HG02885 (cell line): ENCODE measurements around the gene TNS2.
"Not testable (repeated sequence)": the region's sequence is repeated elsewhere in the genome, so short reads cannot be mapped to it uniquely, and the experiment has no call there.

ENCODE experiments used
- ATAC-seq: cut with Tn5 transposase; IDR thresholded peaks from one replicate; pipeline ENCODE4 v1.9.1; 2021; ENCODE audit warnings: mild to moderate bottlenecking; ENCODE audit not compliant: unreplicated experiment, poor library complexity

TNS2 gene

DNA sequence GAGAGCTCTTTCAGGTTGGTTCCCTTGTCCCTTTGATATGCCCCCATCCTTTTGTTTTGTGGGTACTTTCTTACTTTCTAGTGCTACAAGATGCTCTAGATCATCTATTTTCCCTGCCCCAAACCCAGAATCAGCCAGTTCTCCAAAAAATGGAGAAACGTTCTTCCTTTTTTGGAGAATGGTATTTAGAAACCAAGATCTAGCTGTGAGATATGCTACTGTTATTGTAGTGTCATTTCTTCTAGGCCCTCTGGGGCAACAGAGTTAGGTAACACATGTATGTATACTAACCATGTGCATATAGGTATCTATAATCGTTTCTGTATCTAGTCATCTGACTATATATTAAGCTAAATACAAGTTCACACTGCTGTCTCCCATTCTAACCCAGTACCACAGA, 40.7 kb downstream of the TNS2 start:
- no peak for ATAC-seq

GRCh38 chr12:53091756-53092155, 41.9 kb downstream of the TNS2 start:
- ATAC-seq = no peak

DNA sequence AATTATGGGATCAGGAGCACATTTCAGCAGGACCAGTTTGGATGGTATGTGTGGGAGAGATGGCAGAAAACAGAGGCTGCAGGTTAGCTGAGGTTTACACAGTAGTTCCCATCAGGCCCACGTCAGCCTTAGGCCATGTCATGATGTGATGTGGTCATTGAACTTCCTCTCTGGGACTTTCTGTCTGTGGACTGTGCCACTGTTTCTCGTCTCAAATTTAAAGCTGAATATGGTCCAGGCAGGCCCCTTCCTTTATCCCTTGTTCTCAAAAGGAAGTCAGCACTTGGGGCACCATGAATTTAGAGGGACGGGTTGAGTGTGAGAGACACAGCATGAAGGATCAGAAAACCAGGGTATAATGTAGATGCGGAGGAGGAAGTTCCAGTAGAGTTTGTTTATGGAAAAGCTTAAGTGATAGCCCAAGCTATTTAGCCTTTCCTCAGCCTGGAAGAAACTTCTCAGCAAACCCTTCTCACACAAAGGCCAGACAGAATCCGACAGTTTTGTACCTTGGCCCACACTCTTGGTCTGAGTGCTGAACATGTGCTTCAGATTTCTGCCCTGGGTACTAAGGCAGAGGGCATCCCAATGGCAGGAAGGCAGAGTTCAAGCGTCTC, 44.0 kb downstream of the TNS2 start:
- ATAC-seq = no peak

- ATAC-seq = no peak
These were observed 44.5 kb downstream of the TNS2 start for GRCh38 chr12:53094394-53094787.

- not testable (repeated sequence) for ATAC-seq
These were observed 45.1 kb downstream of the TNS2 start for GRCh38 chr12:53094796-53095595.

DNA sequence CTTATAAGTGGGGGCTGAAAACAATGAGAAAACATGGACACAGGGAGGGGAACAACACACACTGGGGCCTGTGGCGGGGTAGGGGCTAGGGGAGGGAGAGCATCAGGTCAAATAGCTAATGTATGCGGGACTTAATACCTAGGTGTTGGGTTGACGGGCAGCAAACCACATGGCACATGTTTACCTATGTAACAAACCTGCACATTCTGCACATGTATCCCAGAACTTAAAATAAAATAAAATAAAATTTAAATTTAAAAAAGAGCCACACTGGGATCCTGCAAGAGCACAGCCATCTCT, 45.7 kb downstream of the TNS2 start:
- ATAC-seq = not testable (repeated sequence)

GRCh38 chr12:53096089-53096741, 46.4 kb downstream of the TNS2 start:
- no peak for ATAC-seq

DNA sequence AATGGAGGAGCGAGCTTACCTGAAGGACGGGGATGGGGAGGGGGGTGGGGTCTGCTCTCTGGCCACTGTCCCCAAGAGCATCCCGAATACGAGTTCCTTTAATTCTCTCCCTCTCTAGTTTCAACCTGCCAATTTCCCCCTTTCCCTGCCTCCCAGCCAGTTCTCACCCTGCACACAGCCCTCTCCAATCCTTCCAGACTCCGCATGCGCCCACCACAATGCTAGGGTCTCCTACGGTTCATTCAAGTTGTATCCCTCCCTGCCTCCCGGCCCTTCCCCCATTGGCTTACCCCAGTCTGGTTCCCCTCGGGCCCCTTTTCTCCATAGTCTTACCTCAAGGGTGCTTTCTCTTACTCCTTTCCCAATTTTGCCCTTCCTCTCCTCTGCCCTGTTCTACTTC, 46.9 kb downstream of the TNS2 start:
- ATAC-seq = no peak

DNA sequence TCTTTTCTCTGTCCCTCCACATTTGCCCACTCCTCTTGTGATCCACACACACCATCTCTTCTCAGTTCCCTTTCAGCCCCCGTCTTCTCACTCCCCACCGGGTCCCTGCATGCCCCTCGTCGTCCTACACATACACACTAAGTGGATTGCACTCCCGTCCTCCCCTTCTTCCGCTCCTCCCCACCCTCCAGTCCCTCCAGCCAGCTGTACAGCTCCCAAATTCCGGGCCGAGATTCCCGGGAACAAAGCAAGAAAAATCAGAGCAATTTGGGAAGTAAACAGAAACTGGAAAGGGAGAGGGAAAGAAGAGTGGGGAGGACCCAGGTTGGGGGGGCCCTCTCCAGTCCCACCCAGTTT, 47.3 kb downstream of the TNS2 start:
- ATAC-seq = no peak

GRCh38 chr12:53097564-53098353, 47.9 kb downstream of the TNS2 start, which contains the start of gene IGFBP6:
TSS of gene IGFBP6 (plus strand) at chr12:53097667. CDS start at chr12:53097718, 51 bp downstream.
- ATAC-seq = no peak

DNA sequence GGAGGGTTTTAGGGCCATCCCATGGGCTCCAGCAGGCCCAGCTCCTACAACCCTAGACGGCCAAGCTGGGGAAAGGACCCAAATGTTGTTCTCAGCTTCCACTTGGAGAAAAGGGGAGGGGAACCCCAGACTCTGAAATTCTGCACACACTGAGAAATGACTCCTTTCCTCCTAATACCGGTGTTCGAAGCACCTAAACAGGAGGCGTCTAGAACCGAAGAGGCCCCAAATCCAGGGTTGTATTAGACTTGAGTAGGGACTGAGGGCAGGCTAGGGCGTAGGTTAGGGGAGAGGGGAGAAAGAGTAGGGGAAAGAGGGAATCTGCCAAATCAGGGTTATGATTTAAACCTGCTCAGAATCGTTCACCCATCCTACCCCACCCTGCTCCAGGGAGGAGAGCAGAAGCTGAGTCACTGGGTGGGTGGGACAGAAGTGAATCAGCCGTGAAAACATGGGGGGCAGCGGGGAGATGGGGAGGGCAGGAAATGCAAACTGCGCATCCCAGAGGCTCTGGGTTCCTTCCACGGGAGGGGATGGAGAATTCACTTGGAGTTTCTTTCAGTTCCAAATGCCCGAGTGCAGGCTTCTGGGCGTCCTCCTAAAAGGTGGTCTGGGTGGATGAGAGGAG, 48.6 kb downstream of the TNS2 start:
- ATAC-seq = no peak

DNA sequence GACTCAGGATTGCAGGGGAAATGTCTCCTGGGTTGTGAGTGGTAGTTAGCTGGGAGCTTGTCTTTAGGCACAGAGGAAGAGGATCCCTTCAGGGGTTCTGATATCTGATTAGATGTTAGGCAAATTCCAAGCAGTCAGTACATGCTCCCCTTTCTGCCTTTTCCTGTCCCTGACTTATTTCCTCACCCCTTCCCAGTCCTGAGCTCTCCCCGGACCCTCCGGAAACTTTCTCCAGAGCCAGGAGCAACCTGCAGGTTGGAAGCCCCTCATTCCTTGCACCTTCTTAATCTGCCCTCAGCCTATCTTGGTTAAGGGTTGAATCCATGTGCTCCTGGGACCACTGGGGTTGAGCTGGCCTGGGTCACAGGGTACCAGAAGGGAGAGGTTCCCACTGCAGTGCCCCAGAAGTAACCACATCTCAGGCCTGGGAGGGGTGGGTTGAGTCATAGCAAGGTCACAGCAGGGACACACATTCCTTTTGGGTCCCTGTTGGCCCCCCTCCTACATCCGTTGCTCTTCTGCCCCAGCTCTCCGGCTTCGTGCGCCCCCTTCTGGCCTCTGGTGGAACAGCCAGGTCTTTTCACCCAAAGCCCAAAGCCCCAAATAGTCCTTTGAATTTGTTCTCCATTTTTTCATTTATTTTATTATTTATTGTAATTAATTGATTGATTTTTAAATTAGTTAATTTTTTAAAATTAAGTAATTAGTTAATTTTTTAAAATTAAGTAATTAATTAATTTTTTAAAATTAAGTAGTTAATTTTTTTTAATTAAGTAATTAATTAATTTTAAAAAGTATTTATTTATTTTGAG, 49.4 kb downstream of the TNS2 start:
- ATAC-seq = no peak

DNA sequence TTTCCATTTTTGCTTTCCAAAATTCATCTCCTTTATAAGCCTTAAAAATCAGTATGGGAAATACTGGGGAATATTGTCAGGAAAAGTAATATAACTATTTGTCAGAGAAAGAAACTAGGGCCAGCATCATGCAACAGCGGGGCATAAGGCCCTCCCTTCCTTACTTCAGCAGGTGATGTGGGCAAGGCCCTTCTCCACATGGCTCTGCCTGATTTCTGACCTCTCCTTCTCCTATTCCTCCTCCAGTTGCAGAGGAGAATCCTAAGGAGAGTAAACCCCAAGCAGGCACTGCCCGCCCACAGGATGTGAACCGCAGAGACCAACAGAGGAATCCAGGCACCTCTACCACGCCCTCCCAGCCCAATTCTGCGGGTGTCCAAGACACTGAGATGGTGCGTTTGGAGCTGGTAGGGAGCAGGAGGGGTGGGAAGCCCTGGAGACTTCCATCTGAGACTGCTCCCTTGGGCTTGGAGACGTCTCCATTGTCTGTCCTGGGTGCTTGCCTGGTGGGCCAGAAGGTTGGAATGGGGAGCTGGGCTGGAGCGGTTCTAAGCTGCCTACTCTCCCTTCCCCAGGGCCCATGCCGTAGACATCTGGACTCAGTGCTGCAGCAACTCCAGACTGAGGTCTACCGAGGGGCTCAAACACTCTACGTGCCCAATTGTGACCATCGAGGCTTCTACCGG, 50.7 kb downstream of the TNS2 start:
- ATAC-seq = no peak

GRCh38 chr12:53101266-53101665, 51.4 kb downstream of the TNS2 start:
- no peak for ATAC-seq

DNA sequence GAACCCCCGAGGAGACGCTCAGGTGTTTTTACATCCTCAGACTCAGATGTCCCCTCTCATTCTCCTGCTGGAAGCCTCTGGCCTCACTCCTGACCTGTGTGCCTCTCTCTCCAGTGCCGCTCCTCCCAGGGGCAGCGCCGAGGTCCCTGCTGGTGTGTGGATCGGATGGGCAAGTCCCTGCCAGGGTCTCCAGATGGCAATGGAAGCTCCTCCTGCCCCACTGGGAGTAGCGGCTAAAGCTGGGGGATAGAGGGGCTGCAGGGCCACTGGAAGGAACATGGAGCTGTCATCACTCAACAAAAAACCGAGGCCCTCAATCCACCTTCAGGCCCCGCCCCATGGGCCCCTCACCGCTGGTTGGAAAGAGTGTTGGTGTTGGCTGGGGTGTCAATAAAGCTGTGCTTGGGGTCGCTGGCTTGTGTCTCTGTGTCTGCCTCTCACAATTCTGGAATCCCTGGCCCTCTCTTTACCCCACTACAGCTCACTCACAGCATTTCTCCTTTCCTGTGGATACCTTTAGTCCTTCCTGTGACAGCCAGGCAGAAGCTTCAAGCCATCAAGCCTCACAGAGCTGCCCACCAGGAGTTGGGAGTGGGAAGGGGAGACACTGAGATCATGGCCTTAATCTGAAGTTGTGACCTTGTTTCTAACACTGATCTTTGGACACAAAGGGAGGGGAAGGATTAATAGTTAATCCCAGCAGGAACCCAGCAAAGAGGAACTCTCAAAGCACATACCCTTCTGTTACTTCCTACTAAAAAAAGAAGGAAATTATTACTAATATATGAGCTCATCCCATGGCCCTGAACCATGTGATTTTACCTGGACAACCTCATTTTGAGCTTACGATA, 52.3 kb downstream of the TNS2 start:
- ATAC-seq = no peak

DNA sequence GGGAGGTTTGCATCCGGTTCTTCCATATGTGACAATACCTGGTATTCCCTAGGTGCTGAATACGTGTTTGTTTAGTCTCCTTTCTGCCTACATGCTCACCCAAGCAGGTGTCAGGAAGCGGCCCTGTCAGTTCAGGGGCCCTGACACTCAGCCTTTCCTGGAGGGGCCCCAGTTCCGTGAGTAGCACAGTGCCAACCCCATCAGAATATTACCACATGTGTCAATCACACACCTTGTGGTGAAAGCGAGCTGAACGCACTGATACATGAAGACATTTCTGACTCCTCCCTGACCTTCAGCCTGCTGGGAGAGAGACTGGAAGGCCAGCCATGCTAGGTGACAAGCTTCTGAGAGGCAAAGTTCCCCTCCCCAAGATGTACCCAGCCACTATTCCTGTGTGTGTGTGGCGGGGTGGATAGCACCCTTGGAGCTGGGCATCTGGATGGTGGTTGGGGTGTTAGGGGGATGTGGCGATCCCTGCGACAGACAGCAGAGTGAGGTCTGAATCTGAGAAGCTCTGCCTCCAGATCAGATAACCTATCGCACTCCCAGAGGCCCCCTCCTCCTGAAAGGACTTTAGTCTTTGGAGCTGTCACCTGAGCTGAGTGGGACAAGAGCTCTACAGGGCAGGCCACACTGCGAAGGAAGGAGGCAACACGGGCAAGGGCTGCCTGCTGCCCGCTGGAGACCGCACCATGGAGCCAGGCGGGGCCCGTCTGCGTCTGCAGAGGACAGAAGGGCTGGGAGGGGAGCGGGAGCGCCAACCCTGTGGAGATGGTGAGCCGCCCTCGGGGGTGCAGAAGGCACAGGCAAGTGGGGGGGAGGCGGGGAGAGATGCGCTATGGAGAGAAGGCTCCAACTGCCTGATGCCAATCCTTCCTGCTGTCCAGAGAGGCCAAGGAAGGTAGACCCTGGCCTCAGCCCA, 53.3 kb downstream of the TNS2 start, which contains the start of gene SOAT2:
Gene SOAT2 (plus strand): TSS at position 604 of the 925 bp plus-strand sequence. CDS start 92 bp downstream, at position 696.
- peak; percentile 43 for ATAC-seq

DNA sequence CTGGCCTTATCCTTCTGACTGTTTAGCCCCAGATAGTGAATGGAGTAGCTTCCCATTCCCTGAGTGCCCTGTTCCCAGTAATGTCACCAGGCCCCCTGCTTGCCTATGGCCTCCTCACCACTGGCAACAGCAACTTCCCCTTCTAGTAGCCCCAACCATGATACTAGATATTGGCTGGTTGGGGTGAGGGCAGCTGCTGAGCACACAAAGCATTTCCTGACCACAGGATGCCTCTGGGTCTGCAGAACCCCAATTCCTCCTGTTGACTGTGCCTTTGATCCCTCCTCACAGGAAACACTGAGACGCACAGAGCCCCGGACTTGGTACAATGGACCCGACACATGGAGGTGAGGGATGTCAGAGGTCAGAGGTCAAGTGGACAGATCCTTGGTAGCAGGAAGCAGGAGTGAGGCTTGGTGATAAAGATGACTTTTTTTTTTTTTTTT, 54.0 kb downstream of the TNS2 start:
- no peak for ATAC-seq
